ENCODE measurements around the gene NUDT2.

The NUDT2 gene

DNA sequence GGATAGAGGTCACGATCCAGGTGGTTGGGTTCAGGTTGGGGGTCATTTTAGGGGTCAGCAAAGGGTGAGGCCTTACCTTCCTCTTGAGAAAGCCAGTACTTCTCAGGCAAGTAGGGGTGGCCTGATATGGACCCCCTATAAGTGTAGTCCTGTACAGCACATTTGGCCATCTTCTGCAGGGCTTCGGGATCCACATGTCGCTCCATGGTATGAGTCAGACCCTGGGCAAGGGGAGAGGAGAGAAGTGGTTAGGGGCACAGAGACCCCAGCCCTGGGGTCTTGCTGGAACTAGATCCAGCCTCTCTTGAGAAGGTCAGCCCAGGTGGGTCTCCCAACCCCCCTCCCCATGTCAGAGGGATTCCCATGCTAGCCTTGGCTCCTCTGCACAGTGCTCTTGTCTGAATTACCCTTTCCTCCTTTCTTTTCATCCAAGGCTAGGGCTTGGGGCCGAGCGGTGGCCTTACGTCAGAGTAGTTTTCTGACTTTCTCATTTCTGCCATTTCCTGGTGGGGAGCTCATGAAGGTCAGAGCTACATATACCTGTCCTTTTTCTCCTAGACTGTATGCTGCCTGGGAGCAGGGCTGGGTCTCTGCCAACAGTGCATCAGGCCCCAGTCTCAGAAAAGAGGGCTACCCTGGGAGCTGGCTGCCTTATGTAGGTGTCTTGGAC, 56.3 kb downstream of the NUDT2 start:
- no peak for DNase-seq (ENCODE audit: low read depth)

DNA sequence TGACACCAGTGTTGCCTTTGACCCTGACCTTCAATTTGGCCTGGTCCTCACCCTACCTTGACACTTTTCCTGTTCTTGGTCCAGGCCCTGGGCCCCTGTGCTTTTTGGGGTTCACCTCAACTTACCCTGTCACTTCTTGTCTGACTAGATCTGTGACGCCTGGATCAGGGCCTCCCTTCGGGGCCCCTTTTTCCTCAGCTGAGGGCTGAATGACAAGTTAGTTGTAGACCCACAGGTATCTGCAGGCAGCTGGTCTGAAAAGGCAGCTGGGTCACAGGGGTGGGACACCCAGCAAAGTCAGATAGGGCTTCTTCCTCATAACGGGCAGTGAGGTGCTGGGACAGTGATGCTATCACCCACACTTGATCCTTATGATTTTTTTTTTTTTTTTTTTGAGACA, 57.3 kb downstream of the NUDT2 start:
- DNase-seq (ENCODE audit: low read depth): no peak

DNA sequence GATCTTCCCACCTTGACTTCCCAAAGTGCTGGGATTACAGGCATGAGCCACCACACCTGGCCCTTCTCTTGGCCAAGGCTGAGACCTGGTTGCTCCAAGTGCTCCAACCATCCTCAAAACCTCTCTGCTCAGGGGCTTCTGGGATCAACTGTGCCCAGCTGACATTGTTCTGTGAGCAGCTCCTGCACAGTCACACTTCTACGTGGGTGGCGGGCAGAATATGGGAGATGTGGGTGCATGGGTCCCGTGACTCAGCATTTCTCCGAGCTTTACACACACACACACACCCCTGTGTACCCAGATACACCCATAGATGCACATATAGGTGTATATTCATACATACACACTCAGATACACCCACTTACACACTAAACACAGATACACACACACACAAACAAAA, 57.9 kb downstream of the NUDT2 start:
- no peak for DNase-seq (ENCODE audit: low read depth)

DNA sequence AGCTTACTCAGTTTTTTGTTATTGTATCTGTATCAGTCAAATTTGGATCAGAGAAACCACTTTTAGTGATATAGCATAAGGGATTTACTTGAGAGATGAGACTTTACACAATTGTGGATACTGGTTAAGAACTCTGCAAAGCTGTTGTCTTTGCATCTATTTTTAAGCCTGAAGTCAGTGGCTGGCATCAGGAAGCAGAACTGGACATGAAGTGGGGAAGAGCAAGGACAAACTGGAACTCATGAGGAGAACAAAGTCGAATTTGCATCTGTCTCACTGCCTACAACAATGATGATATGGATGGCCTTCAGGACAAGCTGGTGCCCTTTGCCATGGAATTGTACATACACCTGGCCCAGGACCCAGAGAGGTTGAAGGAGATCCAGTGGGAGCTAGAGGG, 63.1 kb downstream of the NUDT2 start:
- no peak for DNase-seq (ENCODE audit: low read depth)

Data from activated T-helper 9 cell treated with anti-CD3 and anti-CD28 coated beads, Interleukin-2, amount 50 U/mL, for 16 hours (primary cell).